Stimulated activated CD4-positive, alpha-beta T cell treated with anti-CD3 and anti-CD28 coated beads, Interleukin-4, amount 100 ng/mL, for 1 hour (primary cell): ENCODE results near the gene MPEG1.

Experiments used
- DNase-seq: peaks from one replicate; pipeline ENCODE4 v3.0.0-alpha.2; 2020

The MPEG1 gene

DNA sequence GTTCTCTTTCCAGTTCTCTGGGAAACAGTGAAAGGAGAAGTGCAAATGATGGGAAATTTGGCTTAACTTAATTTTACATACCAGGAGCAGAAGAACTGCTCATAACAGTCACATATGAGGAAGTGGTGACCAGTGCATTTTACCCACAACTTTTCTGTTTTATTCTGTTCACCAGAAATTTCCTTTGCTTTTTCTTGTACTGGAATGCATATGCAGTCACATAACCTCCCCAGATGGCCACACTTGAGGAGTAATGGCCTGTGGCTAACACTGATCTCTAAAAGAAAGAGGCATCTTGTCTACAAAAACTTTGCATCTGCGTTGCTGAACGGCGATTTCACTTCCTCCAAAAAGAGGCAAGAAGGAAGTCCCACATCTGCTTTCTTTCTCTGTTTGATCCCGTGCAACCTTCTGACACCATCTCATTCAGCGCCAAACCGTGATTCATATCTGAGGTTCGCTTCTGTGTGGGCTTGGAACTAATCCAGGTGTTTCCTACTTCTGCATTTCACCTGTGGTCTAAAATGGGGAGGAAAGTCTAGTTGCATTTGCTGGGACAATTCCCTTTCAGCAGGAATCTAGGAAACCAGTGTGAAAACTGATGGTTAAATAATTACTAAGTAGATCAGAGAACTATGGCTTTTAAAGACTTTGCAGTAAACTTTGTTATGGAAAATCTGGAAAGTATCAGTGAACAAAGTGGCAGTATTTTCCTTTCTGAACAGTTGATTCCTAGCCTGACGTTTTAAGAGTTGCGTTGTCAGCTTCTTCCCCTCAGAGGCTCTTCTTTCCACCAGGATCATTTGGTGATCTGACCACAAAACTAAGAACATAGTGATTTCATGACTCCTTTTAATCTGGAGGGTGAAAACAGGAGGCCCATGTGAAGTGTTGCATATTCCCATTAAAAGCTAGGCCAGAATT lies 4.2 kb upstream of the MPEG1 start:
- DNase-seq, result no peak

DNA sequence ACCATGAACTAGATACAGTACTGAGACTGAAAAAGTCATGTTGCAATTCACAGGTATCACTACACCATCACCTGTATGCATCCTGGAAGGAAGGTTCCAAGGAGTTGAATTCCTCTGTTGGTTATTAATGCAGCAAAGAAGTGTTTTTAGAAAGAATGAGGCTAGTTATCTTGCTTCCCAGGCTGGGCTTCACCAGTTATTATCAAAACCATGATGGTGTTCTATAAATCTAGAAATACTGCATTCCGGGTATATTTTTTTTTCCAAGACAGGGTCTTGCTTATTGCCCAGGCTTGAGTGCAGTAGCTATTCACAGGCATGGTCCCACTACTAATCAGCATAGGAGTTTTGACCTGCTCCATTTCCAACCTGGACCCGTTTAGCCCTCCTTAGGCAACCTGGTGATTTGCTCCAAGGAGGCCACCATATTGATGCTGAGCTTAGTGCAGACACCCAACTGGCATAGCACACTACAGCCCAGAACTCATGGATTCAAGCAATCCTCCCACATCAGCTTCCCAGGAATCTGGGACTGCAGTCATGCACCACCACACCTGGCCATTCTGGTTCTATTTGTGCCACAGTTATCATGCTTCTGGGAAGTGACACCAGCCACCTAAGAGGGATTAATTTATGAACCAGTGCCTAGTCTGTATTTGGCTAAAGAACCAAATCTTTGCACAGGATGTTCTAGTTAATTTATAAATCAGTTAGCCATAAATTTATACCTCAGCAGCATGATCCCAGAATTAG lies 1.6 kb upstream of the MPEG1 start:
- DNase-seq, result no peak

GRCh38 chr11:59212222-59212621 lies 505 bp downstream of the MPEG1 start:
- no peak for DNase-seq

- DNase-seq, result no peak
Observed at GRCh38 chr11:59208956-59209355, 3.8 kb downstream of the MPEG1 start.

- peak; percentile 37 for DNase-seq
Observed at GRCh38 chr11:59207988-59208451, 4.7 kb downstream of the MPEG1 start.

DNA sequence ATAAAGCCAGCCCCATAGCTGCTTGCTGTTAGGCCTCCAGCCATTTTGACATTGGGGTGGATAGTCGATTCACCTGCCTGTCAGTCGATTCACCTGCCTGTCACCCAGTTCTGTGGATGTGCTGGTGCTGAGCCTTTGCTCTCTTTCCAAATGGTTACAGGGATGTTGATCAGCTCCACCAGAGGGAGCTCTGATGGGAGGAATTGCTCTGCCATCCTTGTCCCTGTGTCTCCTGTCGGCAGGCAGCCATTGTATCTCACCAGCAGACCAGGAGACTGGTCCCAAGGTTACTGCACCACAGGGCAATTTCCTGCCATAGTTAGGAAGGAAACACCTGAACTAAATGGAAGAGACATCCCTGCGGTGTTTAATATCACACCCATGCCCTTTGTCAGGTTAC lies 6.1 kb downstream of the MPEG1 start:
- DNase-seq, result no peak

DNA sequence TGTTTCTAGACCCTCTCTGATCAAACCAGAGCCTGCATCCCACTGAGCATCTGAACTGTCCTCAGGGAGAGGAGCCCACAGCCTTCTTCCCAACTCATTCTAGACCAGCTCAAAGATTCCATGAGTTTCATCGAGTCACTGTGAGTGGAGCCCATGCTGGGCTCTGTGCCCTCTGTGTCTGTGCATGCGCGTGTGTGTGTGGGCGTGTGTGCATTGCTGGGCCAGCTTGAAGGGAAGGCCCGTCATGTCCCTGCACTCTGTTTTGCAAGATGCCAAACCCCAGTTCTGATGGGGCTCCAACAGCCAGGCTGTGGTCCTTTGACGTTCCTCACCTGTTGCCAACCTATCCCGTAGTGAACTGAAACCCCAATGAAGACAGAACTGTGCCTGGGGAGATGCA lies 7.1 kb downstream of the MPEG1 start:
- DNase-seq, result no peak

GRCh38 chr11:59204746-59205145 lies 8.0 kb downstream of the MPEG1 start:
- no peak for DNase-seq

GRCh38 chr11:59201353-59201752 lies 11.4 kb downstream of the MPEG1 start:
- DNase-seq, result no peak

DNA sequence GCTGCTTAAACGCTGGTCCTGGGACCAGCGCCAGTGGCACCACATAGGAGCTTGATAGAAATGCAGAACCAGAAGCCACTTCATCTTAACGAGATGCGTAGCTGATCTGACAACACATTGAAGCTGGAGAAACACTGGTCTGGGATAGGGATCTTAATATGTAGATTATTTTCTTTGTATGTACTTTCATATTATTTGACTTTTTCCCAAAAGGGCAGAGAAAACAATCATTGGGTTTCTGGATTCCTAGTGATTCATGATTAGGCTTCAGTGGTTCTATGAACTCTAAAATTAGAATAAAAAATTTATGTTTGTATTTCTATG lies 12.3 kb downstream of the MPEG1 start:
- no peak for DNase-seq

- peak; percentile 25 for DNase-seq
Observed at GRCh38 chr11:59199546-59200422, 12.9 kb downstream of the MPEG1 start.

GRCh38 chr11:59198726-59199125 lies 14.0 kb downstream of the MPEG1 start:
- no peak for DNase-seq

DNA sequence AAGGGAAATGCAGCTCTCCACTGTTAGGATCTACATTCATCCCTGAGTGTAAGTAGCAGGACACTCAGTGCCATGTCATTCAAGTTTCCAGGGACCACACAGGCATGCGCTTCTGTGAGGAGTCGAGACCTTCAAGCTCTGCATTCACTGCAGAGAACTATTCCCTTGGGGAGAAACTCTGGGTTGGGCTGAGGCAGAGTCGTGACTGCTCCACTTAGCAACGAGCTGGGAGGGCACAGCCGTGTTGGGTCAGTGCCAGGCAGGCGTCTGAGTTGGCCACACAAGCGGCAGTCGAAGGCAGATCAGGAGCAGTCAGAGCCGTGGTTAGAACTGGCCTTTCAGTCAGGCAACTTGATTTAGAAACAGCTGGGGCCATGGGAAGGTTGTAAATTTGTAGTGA lies 14.7 kb downstream of the MPEG1 start:
- no peak for DNase-seq

DNA sequence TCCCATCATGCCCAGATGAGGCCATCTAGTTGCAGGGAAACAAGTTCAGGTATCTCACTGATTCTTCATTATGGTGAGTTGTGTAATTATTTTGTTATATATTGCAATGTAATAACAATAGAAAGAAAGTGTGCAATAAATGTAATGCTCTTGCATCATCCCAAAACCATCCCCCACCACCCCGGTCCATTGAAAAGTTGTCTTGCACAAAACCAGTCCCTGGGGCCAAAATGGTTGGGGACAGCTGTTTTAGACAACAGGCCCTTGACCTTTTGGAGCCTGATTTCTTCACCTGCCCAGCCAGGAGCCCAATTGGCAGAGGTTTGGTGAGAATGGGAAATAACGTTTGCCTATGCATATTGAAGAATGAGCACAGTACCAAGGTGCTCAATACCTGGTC lies 15.9 kb downstream of the MPEG1 start:
- no peak for DNase-seq

GRCh38 chr11:59195586-59195985 lies 17.1 kb downstream of the MPEG1 start:
- no peak for DNase-seq

DNA sequence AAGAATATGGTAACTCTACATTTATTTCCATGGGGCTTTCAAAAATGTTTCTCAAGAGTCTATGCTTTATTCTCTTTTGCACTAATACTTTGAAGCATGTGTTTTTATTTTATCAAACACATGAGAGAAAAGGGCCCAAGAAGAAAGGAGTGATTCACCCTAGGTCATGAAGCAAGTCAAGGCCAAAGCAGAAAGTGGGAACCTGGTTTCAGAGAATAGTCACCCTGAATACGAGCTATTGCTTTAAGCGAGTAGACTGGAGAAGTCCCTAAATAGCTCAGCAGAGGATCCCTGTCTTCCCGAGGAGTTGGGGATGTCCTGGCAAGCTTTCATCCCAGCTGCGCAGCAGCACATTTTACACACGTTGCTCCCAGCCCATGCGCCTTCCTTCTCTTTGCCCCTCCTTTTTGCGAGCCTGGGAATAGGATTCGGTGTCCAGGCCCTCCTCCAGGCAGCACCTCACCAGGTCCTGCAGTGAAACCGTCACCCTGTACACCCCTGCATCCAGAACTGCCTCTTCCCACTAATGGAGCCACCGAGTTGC lies 19.1 kb downstream of the MPEG1 start:
- no peak for DNase-seq

DNA sequence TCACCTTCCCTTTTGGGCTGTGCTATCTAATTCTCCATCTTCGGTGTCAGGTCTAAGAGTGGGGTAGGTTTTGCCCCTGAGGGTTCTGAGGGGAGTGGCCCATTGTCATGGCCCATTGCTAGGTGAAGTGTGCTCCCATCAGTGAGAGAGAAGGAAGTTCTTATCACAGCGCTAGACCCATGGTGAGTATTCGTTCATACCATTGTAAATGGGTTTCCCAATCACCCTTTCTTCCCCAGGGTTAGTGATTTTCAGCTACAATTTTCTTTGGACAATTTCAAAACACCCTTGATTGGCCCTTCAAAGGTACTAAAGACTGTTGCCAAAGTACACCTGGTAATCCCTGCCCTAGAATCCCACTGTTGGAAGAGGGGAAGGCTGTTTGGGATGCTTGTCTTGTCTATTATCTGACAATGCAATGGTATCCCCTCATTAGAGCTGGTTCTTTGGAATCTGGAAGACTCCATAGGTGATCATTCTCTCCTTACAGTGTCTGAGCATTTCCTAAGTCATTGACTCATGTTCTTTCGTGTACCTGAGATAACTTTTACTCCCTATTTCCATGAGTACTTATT lies 20.2 kb downstream of the MPEG1 start:
- no peak for DNase-seq

GRCh38 chr11:59191890-59192289 lies 20.8 kb downstream of the MPEG1 start:
- no peak for DNase-seq

GRCh38 chr11:59191095-59191494 lies 21.6 kb downstream of the MPEG1 start:
- no peak for DNase-seq

- no peak for DNase-seq
Observed at GRCh38 chr11:59189986-59190385, 22.7 kb downstream of the MPEG1 start.

DNA sequence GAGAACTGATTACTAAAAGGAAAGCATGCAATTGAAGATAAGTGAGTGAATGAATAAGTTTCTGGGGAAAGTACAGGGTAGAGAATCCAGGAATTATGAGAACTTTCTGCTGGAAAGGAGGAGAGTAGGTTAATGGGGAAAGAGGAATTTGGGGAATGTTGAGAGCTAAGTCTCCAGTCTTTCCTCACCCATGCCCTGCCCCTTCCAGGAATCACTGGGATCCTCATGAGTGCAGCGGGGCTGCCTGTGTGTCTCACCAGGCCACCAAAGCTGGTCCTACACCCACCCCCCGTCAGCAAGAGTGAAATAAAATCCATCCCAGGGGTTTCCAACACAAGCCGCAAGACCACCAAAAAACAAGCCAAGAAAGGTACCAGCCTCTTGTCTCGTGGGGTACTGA lies 23.8 kb downstream of the MPEG1 start:
- DNase-seq, result no peak

DNA sequence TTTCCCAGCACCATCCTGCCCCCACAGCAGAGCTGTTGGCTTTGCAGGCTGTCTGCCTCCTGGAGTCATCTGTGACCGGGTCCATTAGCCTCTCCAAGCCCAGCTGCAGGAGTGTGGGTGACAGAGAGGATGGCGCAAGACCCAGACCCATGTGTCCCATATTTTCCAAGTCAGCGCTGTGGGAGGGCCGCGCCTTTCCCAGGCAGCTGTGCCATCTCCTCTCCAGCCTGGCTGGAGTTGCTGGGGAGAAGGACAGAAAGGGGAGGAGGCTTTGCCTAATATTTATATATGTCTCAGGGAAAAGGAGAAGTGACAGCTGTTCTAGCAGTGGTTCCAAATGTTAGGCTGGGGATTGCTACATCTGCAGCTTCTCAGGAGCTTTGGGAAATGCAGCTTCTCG lies 25.1 kb downstream of the MPEG1 start:
- DNase-seq, result no peak

DNA sequence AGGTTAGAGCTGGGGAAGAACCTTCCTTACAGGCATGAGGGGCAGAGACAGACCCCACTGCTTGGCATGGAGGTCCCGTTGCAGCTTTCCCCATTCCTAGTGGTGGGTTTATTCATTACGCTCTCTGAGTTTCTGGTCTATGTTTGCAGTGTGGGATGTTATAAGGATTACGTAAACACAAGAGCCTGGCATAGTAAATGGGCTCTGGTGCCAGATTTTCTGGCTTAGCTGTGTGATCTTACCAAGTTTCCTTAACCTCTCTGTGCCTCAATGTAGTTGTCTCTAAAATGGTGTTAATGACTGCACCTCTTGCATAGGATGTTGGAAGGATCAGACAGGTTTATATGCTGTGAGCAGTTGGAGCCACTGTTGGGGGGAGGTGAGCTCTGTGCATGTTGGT lies 25.7 kb downstream of the MPEG1 start:
- no peak for DNase-seq
